HG03103 (cell line): Measurements from ENCODE around the gene ACE.
"Not testable (repeated sequence)": the region's sequence is repeated elsewhere in the genome, so short reads cannot be mapped to it uniquely, and the experiment has no call there.

Source experiments
- ATAC-seq: cut with Tn5 transposase; IDR thresholded peaks from one replicate; pipeline ENCODE4 v1.9.1; 2021; ENCODE audit warnings: low read depth; ENCODE audit not compliant: unreplicated experiment

ACE gene

GRCh38 chr17:63443053-63443452 lies 33.8 kb upstream of the ACE start:
- ATAC-seq, result no peak

GRCh38 chr17:63444457-63444856 lies 32.4 kb upstream of the ACE start:
- ATAC-seq, result no peak

- ATAC-seq, result no peak
These were observed 31.8 kb upstream of the ACE start for GRCh38 chr17:63445065-63445464.

- ATAC-seq, result peak; percentile 3
These were observed 31.3 kb upstream of the ACE start for GRCh38 chr17:63445571-63445953.

GRCh38 chr17:63445954-63446752 lies 30.7 kb upstream of the ACE start, which contains the start of gene CYB561:
TSS of gene CYB561 (minus strand) at chr17:63446306. CDS start at chr17:63437547, 8,759 bp downstream.
- peak; percentile 54 for ATAC-seq

GRCh38 chr17:63446753-63447470 lies 29.9 kb upstream of the ACE start:
- peak; percentile 22 for ATAC-seq

GRCh38 chr17:63447471-63448009 lies 29.3 kb upstream of the ACE start:
- no peak for ATAC-seq

GRCh38 chr17:63448655-63449054 lies 28.2 kb upstream of the ACE start:
- no peak for ATAC-seq

GRCh38 chr17:63450551-63450950 lies 26.3 kb upstream of the ACE start:
- ATAC-seq, result no peak

GRCh38 chr17:63451150-63451549 lies 25.7 kb upstream of the ACE start:
- ATAC-seq, result no peak

GRCh38 chr17:63452046-63452961 lies 24.6 kb upstream of the ACE start:
- no peak for ATAC-seq

- ATAC-seq, result no peak
These were observed 23.8 kb upstream of the ACE start for GRCh38 chr17:63452962-63453551.

GRCh38 chr17:63454357-63454756 lies 22.5 kb upstream of the ACE start:
- not testable (repeated sequence) for ATAC-seq

- ATAC-seq, result no peak
These were observed 21.9 kb upstream of the ACE start for GRCh38 chr17:63454915-63455314.

GRCh38 chr17:63455417-63455816 lies 21.4 kb upstream of the ACE start:
- no peak for ATAC-seq

- no peak for ATAC-seq
These were observed 18.4 kb upstream of the ACE start for GRCh38 chr17:63458478-63458877.

GRCh38 chr17:63460018-63460417 lies 16.8 kb upstream of the ACE start:
- no peak for ATAC-seq

- no peak for ATAC-seq
These were observed 13.1 kb upstream of the ACE start for GRCh38 chr17:63463771-63464170.

- ATAC-seq, result no peak
These were observed 12.1 kb upstream of the ACE start for GRCh38 chr17:63464691-63465236.

- ATAC-seq, result not testable (repeated sequence)
These were observed 8.8 kb upstream of the ACE start for GRCh38 chr17:63468099-63468498.
